ENCODE data around the gene NFIC.
"Not testable (repeated sequence)": the region's sequence is repeated elsewhere in the genome, so short reads cannot be mapped to it uniquely, and the experiment has no call there.

Gene NFIC

GRCh38 chr19:3330047-3330446 is 36.3 kb upstream of the NFIC start:
- no peaks in the 10 kb centered on the region for H3K79me2 ChIP-seq (ENCODE audit: insufficient read depth, low read length)
- no peaks in the 10 kb centered on the region for H3K9me3 ChIP-seq (ENCODE audit: insufficient read depth, low read depth, low read length)
- no peaks in the 10 kb centered on the region for H4K20me1 ChIP-seq (ENCODE audit: insufficient read depth, low read length, poor library complexity, severe bottlenecking)
- H2AFZ ChIP-seq (ENCODE audit: low read length): no peak overlapping the region
- H3K9me2 ChIP-seq (replicated peaks; ENCODE audit: low read depth, low read length): no peaks in the 10 kb centered on the region
- no peak for TF ChIP-seq EZH2phosphoT487 (IDR thresholded peaks at IDR 0.05; ENCODE audit: borderline replicate concordance)
- no peak for TF ChIP-seq CTCF (conservative IDR thresholded peaks at IDR 0.05; ENCODE audit: low read length)
- no peaks in the 10 kb centered on the region for H3K4me1 ChIP-seq (ENCODE audit: insufficient read depth, low read length, poor library complexity, severe bottlenecking)
- no peak overlapping the region for H3K9ac ChIP-seq (ENCODE audit: low read depth, low read length, poor library complexity, severe bottlenecking)
- H3F3A ChIP-seq (ENCODE audit: low read depth): peaks cover 2% of the 10 kb centered on the region; the same call in 1 of the 2 replicates
- no peaks in the 10 kb centered on the region for H3K27me3 ChIP-seq (ENCODE audit: insufficient read depth, low read length, poor library complexity, severe bottlenecking)
- no peak overlapping the region for H3K4me3 ChIP-seq (ENCODE audit: low read length, poor library complexity, severe bottlenecking)
- H3K36me3 ChIP-seq (ENCODE audit: insufficient read depth, low read length): no peaks in the 10 kb centered on the region
- no peak overlapping the region for H3K4me2 ChIP-seq (ENCODE audit: low read depth, low read length, poor library complexity, severe bottlenecking)

GRCh38 chr19:3332232-3332631 is 34.2 kb upstream of the NFIC start:
- H3K4me2 ChIP-seq (ENCODE audit: low read depth, low read length, poor library complexity, severe bottlenecking); H3K9me2 ChIP-seq (replicated peaks; ENCODE audit: low read depth, low read length); H3K9ac ChIP-seq (ENCODE audit: low read depth, low read length, poor library complexity, severe bottlenecking); H3K27me3 ChIP-seq (ENCODE audit: insufficient read depth, low read length, poor library complexity, severe bottlenecking); H3K4me1 ChIP-seq (ENCODE audit: insufficient read depth, low read length, poor library complexity, severe bottlenecking); H3K4me3 ChIP-seq (ENCODE audit: low read length, poor library complexity, severe bottlenecking); H3K9me3 ChIP-seq (ENCODE audit: insufficient read depth, low read depth, low read length); H3K79me2 ChIP-seq (ENCODE audit: insufficient read depth, low read length); H2AFZ ChIP-seq (ENCODE audit: low read length); H3K36me3 ChIP-seq (ENCODE audit: insufficient read depth, low read length); H4K20me1 ChIP-seq (ENCODE audit: insufficient read depth, low read length, poor library complexity, severe bottlenecking); H3F3A ChIP-seq (ENCODE audit: low read depth): not testable (repeated sequence)

- no peak overlapping the region for H3K9ac ChIP-seq (ENCODE audit: low read depth, low read length, poor library complexity, severe bottlenecking)
- no peak for TF ChIP-seq CTCF (conservative IDR thresholded peaks at IDR 0.05; ENCODE audit: low read length)
- no peak for TF ChIP-seq EZH2phosphoT487 (IDR thresholded peaks at IDR 0.05; ENCODE audit: borderline replicate concordance)
- no peaks in the 10 kb centered on the region for H4K20me1 ChIP-seq (ENCODE audit: insufficient read depth, low read length, poor library complexity, severe bottlenecking)
- H3F3A ChIP-seq (ENCODE audit: low read depth): peaks cover 2% of the 10 kb centered on the region; the same call in 1 of the 2 replicates
- no peaks in the 10 kb centered on the region for H3K27me3 ChIP-seq (ENCODE audit: insufficient read depth, low read length, poor library complexity, severe bottlenecking)
- H3K9me2 ChIP-seq (replicated peaks; ENCODE audit: low read depth, low read length): no peaks in the 10 kb centered on the region
- no peak overlapping the region for H3K4me3 ChIP-seq (ENCODE audit: low read length, poor library complexity, severe bottlenecking)
- no peak overlapping the region for H2AFZ ChIP-seq (ENCODE audit: low read length)
- peaks cover 11% of the 10 kb centered on the region for H3K4me1 ChIP-seq (ENCODE audit: insufficient read depth, low read length, poor library complexity, severe bottlenecking)
- H3K79me2 ChIP-seq (ENCODE audit: insufficient read depth, low read length): no peaks in the 10 kb centered on the region
- no peaks in the 10 kb centered on the region for H3K9me3 ChIP-seq (ENCODE audit: insufficient read depth, low read depth, low read length)
- no peak overlapping the region for H3K4me2 ChIP-seq (ENCODE audit: low read depth, low read length, poor library complexity, severe bottlenecking)
- H3K36me3 ChIP-seq (ENCODE audit: insufficient read depth, low read length): no peaks in the 10 kb centered on the region
These were observed 33.3 kb upstream of the NFIC start for GRCh38 chr19:3333020-3333583.

- Histone ChIP-seq H3K79me2 (ENCODE audit: insufficient read depth, low read length) (no peaks in the 10 kb centered on the region), H2AFZ (ENCODE audit: low read length) (no peak overlapping the region), H3K9me2 (replicated peaks; ENCODE audit: low read depth, low read length) (no peaks in the 10 kb centered on the region), H3F3A (ENCODE audit: low read depth) (peaks cover 2% of the 10 kb centered on the region; the same call in 1 of the 2 replicates), H3K36me3 (ENCODE audit: insufficient read depth, low read length) (no peaks in the 10 kb centered on the region), H4K20me1 (ENCODE audit: insufficient read depth, low read length, poor library complexity, severe bottlenecking) (no peaks in the 10 kb centered on the region), H3K4me3 (ENCODE audit: low read length, poor library complexity, severe bottlenecking) (no peak overlapping the region), H3K9ac (ENCODE audit: low read depth, low read length, poor library complexity, severe bottlenecking) (no peak overlapping the region), H3K4me1 (ENCODE audit: insufficient read depth, low read length, poor library complexity, severe bottlenecking) (peaks cover 16% of the 10 kb centered on the region), H3K27me3 (ENCODE audit: insufficient read depth, low read length, poor library complexity, severe bottlenecking) (no peaks in the 10 kb centered on the region), H3K4me2 (ENCODE audit: low read depth, low read length, poor library complexity, severe bottlenecking) (no peak overlapping the region), H3K9me3 (ENCODE audit: insufficient read depth, low read depth, low read length) (no peaks in the 10 kb centered on the region)
- TF ChIP-seq CTCF (conservative IDR thresholded peaks at IDR 0.05; ENCODE audit: low read length): no peak
- no peak for TF ChIP-seq EZH2phosphoT487 (IDR thresholded peaks at IDR 0.05; ENCODE audit: borderline replicate concordance)
These were observed 32.7 kb upstream of the NFIC start for GRCh38 chr19:3333662-3334061.

GRCh38 chr19:3334749-3335430 is 31.5 kb upstream of the NFIC start:
- not testable (repeated sequence) for H3K9ac ChIP-seq (ENCODE audit: low read depth, low read length, poor library complexity, severe bottlenecking); H3K36me3 ChIP-seq (ENCODE audit: insufficient read depth, low read length); H3K9me2 ChIP-seq (replicated peaks; ENCODE audit: low read depth, low read length); H3K9me3 ChIP-seq (ENCODE audit: insufficient read depth, low read depth, low read length); H4K20me1 ChIP-seq (ENCODE audit: insufficient read depth, low read length, poor library complexity, severe bottlenecking); H3K27me3 ChIP-seq (ENCODE audit: insufficient read depth, low read length, poor library complexity, severe bottlenecking); H3K79me2 ChIP-seq (ENCODE audit: insufficient read depth, low read length); H3F3A ChIP-seq (ENCODE audit: low read depth); H3K4me3 ChIP-seq (ENCODE audit: low read length, poor library complexity, severe bottlenecking); H2AFZ ChIP-seq (ENCODE audit: low read length); H3K4me2 ChIP-seq (ENCODE audit: low read depth, low read length, poor library complexity, severe bottlenecking)
- peaks cover 25% of the 10 kb centered on the region for H3K4me1 ChIP-seq (ENCODE audit: insufficient read depth, low read length, poor library complexity, severe bottlenecking)

Data from Loucy (cell line).